GM10248 (cell line): ENCODE measurements around the gene RBM12.

Source experiments
- CTCF ChIA-PET: fragments of 300-600 bp; sonication (Branson Sonifier 250); formaldehyde crosslinking; extraction: SDS; loops from one replicate; lab custom pipeline; 2021; ENCODE audit warnings: antibody characterized with exemption; lab: Yijun Ruan, JAX
- POLR2A ChIA-PET: fragments of 350-650 bp; sonication (Branson Sonifier 250); formaldehyde crosslinking; extraction: SDS; loops from one replicate; lab custom pipeline; 2020; ENCODE audit warnings: antibody characterized with exemption; lab: Yijun Ruan, JAX
- DNase-seq: peaks from one replicate; pipeline ENCODE4 v3.0.0; 2012; ENCODE audit errors: extremely low spot score
- TF ChIP-seq, protein P1 (sequence below): IDR thresholded peaks from 2 replicates; pipeline ENCODE4 v1.5.1; 2012; ENCODE audit warnings: mild to moderate bottlenecking, low read depth; ENCODE audit errors: extremely low read depth, missing control alignments, control extremely low read depth

RBM12 gene

DNA sequence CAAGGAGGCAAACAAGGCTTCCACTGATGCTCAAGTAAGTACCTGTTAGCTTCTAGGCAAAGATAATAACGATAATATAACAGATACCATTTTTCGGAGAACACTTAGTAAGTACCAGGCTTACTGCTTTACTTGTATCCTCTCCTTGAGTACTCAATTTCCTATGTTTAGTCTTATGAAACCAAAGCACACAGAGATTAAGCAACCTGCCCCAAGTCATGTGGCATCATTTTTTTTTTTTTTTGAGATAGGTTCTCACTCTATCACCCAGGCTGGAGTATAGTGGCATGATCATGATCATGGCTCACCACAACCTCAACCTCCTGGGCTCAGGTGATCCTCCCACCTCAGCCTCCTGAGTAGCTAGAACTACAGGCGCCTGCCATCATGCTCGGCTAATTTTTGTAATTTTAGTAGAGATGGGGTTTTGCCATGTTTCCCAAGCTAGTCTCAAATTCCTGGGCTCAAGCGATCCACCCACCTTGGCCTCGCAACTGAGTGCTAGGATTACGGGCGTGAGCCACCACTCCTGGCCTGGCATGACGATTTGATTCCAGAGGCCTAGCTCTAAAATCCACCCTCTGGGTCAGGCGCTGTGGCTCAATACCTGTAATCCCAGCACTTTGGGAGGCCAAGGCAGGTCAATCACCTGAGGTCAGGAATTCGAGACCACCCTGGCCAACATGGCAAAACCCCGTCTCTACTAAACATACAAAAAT, 35.1 kb downstream of the RBM12 start:
- no peak for DNase-seq
- TF ChIP-seq, protein P1, sequence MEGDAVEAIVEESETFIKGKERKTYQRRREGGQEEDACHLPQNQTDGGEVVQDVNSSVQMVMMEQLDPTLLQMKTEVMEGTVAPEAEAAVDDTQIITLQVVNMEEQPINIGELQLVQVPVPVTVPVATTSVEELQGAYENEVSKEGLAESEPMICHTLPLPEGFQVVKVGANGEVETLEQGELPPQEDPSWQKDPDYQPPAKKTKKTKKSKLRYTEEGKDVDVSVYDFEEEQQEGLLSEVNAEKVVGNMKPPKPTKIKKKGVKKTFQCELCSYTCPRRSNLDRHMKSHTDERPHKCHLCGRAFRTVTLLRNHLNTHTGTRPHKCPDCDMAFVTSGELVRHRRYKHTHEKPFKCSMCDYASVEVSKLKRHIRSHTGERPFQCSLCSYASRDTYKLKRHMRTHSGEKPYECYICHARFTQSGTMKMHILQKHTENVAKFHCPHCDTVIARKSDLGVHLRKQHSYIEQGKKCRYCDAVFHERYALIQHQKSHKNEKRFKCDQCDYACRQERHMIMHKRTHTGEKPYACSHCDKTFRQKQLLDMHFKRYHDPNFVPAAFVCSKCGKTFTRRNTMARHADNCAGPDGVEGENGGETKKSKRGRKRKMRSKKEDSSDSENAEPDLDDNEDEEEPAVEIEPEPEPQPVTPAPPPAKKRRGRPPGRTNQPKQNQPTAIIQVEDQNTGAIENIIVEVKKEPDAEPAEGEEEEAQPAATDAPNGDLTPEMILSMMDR = no peak
- ChIA-PET CTCF (interaction anchor here (1.3 to 4.7 kb wide), 3 partner anchors 10 to 51 kb away, joined by 3 to 41 read pairs (median 4); no protein-coding TSS in a partner anchor), POLR2A (no interaction called here)

DNA sequence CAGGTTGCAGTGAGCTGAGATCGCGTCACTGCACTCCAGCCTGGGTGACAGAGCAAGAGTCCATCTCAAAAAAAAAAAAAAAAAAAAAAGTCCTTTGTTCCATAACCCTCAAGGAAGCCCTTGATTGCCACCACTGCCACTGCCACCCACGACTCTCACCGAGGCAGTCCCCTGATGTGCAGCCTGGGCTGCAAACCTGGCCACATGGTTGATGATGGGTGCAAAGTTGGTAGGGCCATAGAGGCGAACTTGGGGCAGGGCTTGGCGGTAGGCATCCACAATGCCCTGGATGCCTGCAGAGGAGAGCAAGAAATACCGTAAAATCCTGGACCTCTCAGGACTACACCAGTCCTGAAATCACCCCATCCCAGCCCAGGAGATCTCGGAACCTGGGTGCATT, 37.6 kb downstream of the RBM12 start:
- TF ChIP-seq, protein P1 = no peak
- no peak for DNase-seq
- POLR2A ChIA-PET = no interaction called here
- CTCF ChIA-PET = interaction anchor here (1.2 kb wide), 1 partner anchor 8 kb away, joined by 8 read pairs; no protein-coding TSS in a partner anchor

DNA sequence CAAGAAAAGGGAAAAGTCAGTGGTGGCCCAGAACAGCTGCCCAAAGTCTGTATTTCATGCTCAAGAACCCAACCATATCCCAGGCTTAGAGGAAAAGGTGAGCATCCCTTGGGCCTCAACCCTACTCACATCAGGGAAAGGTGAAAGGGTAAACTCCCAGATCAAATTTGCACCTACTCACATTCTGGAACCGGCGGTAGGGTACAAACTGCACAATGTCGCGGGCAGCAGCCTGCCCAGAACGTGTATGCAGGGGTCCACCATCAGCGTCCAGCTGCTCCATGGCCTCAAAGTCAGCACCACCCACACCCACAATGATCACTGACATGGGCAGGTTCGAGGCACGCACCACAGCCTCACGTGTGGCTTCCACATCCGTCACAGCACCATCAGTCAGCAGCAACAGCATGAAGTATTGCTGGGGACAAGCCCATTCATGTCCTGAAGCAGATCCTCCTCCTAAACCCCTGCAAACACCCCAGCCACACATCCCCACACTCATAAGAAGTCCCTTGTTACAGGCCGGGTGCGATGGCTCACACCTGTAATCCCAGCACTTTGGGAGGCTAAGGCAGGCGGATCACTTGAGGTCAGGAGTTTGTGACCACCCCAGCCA, 38.2 kb downstream of the RBM12 start:
- CTCF ChIA-PET = no interaction called here
- POLR2A ChIA-PET = no interaction called here
- no peak for DNase-seq
- TF ChIP-seq, protein P1 = no peak

DNA sequence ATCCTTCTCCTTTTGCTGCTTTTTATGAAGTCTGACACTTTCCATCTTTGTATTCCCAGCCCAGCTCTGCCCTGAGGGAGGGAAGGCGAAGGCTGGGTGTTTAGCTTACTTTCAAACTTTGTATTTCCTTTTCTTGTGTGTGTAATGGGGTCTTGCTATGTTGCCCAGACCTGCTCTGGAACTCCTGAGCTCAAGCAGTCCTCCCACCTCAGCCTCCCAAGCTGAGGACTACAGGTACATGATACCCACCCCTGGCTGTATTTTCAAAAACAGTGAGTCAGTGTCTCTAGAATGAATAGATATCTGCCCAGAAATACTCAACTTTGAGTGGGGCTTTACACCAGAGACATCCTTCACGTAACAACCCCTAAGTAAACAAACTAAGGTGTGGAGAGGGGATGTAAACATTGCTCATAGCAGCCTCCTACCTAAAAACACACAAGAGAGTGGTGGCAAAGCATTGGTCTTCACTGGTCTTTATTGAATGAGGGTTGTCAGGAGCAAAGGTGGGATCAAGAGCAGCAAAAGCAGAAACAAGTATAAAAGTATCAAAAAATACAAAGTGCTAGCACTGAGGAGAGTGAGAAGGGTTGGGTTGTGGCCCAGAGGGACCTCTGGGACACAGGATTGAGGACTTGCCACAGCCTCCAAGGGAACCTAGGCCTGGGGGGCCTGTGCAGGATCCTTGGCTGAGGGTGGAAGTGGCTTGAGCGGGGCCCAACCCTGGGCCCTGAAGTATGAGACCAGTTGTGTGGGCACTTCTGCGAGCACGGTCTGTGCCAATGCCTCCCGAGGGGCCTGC, 38.9 kb downstream of the RBM12 start:
- POLR2A ChIA-PET = no interaction called here
- CTCF ChIA-PET = no interaction called here
- TF ChIP-seq, protein P1 = no peak
- no peak for DNase-seq

DNA sequence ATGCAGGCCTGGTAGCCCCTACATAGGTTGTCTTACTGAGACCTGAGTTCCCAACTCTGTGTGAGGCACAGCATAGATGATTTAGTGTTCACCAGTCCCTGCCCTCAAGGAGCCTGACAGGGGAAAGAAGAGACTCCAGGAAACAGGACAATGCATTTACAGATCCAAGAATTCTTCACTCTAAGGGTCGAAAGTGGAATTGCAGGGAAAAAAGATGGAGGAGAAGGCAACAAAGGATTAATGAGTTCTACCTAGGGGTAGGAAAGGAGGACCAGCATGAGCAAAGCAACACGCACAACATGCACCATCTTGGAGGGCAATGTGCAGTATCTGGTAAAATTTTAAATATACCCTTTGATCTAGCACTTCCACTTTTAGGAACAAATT, 43.1 kb downstream of the RBM12 start:
- ChIA-PET POLR2A (interaction anchor here (0.6 to 1.1 kb wide), 2 partner anchors 98 to 168 kb away, joined by 3 to 4 read pairs; no protein-coding TSS in a partner anchor), CTCF (interaction anchor here (0.9 to 6.7 kb wide), 4 partner anchors 9 to 333 kb away, joined by 3 to 87 read pairs (median 30); no protein-coding TSS in a partner anchor)
- DNase-seq = no peak
- TF ChIP-seq, protein P1 = no peak
